ENCODE results near the gene MCAM.

- TF ChIP-seq TAF1 (IDR thresholded peaks at IDR 0.05; ENCODE audit: low read depth, low read length), result no peak
- no peak for TF ChIP-seq CTCF (IDR thresholded peaks at IDR 0.05; ENCODE audit: control extremely low read depth in 1 of 3, insufficient read depth in 1 of 3, low read depth in 1 of 3, low read length in 3 of 3)
- no peak for TF ChIP-seq POU5F1 (IDR thresholded peaks at IDR 0.05; ENCODE audit: low read depth, low read length)
- TF ChIP-seq SRF (IDR thresholded peaks at IDR 0.05; ENCODE audit: low read depth, low read length), result no peak
- TF ChIP-seq RNF2 (IDR thresholded peaks at IDR 0.05; ENCODE audit: borderline replicate concordance, low read depth, low read length, missing control alignments, poor library complexity, severe bottlenecking), result no peak
- no peak for TF ChIP-seq POLR2AphosphoS5 (IDR thresholded peaks at IDR 0.05; ENCODE audit: low read depth, low read length)
- no peak for TF ChIP-seq RAD21 (IDR thresholded peaks at IDR 0.05 in 1 of 2, conservative IDR thresholded peaks at IDR 0.05 in 1 of 2; ENCODE audit: low read depth in 2 of 2, low read length in 2 of 2)
- no peak for TF ChIP-seq EZH2 (IDR thresholded peaks at IDR 0.05; ENCODE audit: low read depth, low read length, severe bottlenecking)
- no peak for TF ChIP-seq HDAC2 (IDR thresholded peaks at IDR 0.05; ENCODE audit: borderline replicate concordance in 1 of 2, low read depth in 2 of 2, low read length in 2 of 2)
- no peak for TF ChIP-seq MAX (IDR thresholded peaks at IDR 0.05)
Observed at GRCh38 chr11:119345685-119346084, 28.8 kb upstream of the MCAM start.
